HG03064 (cell line): Measurements from ENCODE around the gene ZNF878.

Experiments used
- ATAC-seq: cut with Tn5 transposase; IDR thresholded peaks from one replicate; pipeline ENCODE4 v1.9.1; 2021; ENCODE audit warnings: low read depth; ENCODE audit not compliant: unreplicated experiment

The ZNF878 gene

DNA sequence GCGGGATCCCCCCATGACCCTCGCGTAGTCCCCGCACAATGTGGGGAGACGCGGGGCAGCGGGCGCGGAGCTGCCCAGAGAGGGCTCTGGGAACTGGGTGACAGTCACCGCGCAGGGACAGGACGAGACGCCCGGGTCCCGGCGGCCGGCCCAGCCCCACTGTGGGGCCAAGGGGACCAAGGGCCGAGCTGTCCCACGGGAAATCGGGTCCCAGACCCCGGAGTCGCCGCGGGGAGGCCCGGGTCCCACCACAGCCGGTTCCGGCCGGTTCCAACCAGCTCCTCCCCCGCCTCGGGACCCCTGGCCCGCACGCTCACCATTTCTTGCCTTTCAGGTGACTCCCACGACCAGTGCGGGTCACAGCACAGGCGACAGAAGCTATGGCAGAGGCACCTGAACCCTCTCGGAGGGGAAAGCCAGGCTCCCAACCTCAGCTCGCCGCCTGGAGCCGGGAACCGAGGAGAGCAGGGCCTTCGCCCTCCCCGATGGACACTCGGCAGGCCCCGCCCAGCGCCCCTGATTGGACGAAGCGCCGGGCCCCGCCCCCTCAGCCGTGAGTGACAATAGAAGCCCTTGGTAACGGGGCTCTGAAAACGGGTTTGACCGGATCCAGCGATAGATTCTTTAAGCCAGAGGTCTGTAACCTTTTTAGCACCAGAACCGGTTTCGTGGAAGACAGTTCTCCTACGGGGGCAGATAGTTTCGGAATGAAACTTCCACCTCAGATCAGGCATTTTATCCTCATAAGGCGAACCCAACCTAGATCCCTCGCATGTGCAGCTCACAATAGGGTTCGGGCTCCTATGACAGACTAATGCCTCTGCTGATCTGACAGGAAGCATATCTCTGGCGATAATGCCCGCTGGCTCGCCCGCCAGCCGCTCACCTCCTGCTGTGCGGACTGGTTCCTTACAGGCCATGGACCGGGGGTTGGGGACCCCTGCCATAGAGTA is 17.3 kb downstream of the ZNF878 start, which contains the start of gene ZNF433:
Gene ZNF433 (minus strand): TSS at position 460 of the 953 bp plus-strand sequence. CDS start 140 bp downstream, at position 320.
- ATAC-seq = no peak

DNA sequence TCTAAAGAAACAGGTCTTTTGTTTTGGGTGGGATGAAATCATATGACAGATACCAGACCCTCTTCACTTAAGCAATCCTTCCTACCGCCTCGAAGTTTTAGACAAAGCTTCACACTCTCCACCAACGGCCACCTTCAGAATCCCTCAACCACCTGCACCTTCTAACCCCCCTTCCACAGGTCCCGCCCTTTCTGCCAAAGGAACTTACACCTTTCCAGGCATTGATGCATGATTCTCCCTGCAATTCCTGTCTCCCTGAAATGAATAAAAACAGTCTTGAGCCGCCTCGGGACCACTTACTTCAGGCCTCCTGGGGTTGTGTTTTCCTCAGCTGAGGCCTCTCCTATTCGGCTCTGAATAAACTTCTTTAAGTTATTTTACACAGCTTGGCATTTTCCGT is 18.1 kb downstream of the ZNF878 start:
- ATAC-seq = no peak

DNA sequence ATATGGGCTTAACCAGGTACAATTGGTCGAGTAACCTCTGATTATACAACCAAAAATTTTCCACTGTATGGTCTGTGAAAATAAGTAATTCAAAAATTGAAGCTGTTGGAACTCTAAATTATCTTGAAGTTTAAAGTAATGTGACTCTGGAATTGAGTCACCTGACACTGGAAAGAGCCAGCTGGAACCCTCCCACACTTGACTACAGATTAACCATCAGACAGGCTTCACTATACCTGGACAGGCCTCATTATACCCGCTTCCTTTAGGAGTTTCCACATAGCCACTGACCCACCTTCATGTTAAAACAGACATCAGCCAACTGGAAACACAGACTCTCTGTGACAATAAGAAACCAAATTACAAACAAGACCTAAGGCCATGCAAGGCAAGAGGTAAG is 18.6 kb downstream of the ZNF878 start:
- ATAC-seq = no peak

DNA sequence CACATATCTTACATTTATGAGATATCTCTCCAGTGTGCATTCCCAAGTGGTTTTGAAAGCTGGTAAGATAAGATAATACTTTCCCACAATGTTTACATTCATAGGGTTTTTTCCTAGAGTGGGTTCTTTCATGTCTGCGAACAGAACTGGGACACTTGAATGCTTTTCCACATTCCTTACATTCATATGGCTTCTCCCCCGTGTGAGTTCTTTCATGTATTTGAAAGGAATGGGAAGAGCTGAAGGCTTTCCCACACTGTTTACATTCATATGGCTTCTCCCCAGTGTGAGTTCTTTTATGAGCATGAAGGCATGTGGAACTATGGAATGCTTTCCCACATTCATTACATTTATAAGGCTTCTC is 37.0 kb downstream of the ZNF878 start:
- no peak for ATAC-seq

DNA sequence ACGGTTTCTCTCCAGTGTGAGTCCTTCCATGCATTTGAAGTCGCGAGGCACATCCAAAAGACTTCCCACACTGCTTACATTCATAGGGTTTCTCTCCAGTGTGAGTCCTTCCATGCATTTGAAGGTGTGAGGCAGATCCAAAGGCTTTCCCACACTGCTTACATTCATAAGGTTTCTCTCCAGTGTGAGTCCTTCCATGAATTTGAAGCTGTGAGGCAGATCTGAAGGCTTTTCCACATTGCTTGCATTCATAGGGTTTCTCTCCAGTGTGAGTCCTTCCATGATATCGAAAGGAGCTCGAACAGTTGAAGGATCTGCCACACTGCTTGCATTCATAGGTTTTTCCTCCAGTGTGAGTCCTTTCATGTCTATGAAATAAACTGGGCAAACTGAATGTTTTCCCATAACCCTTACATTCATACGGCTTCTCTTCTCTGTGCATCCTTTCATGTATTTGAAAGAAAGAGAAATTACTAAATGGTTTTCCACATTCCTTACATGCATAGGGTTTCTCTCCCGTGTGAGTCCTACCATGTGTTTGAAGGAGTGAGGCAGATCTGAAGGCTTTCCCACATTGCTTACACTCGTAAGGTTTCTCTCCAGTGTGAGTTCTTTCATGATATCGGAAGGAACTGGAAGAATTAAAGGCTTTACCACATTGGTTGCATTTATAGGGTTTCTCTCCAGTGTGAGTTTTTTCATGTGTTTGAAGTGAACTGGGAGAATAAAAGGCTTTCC is 37.6 kb downstream of the ZNF878 start:
- ATAC-seq = no peak

DNA sequence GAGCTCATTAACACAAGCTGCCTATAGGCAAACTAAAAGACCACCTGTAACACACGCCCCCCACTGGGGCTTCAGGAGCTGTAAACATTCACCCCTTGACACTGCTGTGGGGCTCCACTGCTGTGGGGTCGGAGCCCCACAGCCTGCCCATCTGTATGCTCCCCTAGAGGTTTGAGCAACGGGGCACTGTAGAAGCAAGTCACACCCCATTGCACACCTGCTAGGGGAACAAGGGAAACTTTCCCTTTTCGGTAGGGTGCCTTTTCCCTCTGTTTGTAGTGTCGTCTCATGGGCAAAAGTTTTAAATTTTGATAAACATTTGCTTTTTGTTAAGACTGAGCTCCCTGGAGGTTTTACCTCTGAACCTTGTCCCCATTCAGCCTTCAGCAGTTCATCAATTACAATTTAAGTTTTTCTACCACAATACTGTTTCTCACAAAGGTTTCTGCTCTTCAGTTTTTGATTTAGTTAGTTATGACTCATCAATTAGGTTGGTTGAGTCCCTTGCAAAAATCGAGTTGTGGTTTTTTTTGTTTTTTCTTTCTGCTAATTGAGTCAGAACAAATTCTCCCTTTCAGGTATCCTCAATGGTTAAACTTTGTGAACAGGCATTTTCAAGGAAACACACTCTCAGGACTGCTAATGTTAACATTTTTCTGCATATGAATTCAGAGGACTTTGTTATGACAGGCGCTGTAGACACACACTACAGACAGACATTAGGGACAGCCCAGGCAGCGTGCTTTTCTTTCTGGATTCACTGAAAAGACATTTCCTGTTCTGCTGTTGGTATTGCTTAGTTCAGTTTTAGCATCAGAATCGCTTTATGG is 52.4 kb downstream of the ZNF878 start:
- no peak for ATAC-seq

DNA sequence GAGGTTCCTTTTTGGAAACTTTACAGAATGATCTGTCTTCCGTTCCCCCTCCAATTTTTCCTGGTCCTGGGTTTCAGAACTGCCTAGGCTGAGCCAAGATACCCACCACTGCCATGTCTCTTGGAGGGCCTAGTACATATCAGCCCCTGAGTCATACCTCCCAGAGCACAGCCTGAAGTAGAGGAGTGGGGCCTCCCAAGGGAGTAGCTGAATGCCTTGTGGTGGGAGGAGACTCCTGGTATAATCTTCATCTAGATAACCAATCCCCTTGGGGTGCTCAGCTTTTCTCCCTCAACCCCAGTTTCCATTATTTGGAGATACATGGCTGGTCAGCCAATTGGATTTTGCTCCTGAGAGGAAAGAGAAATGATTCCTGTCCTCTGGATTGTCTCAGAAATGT is 57.6 kb downstream of the ZNF878 start:
- no peak for ATAC-seq
